Left renal cortex interstitium (tissue), 4 donors: ENCODE data around the gene TPCN1. TPM values are rescaled to one million over a fixed set of nuclear protein-coding genes. Genes with fewer than 3 reads are reported as not detected.

Experiments
- DNase-seq, 4 donors: peaks; one replicate each; pipeline ENCODE4 v3.0.0-alpha.2; 2013; ENCODE audit warnings: low read depth in 4 of 4, low spot score in 2 of 4, missing footprints in 1 of 4
- polyA plus RNA-seq, 4 donors: library from polyadenylated mRNA; unstranded; fragments of 120-200 nt; gene quantifications; one replicate each; pipeline ENCODE4 v1.2.1, GENCODE V29; 2013; ENCODE audit not compliant: insufficient read length in 4 of 4

TPCN1 gene
- polyA plus RNA-seq, 4 donors = 25.0 to 49.6 (median 37.6) TPM

- no peak for DNase-seq
Measured at GRCh38 chr12:113276946-113277500, 55.8 kb downstream of the TPCN1 start.

DNA sequence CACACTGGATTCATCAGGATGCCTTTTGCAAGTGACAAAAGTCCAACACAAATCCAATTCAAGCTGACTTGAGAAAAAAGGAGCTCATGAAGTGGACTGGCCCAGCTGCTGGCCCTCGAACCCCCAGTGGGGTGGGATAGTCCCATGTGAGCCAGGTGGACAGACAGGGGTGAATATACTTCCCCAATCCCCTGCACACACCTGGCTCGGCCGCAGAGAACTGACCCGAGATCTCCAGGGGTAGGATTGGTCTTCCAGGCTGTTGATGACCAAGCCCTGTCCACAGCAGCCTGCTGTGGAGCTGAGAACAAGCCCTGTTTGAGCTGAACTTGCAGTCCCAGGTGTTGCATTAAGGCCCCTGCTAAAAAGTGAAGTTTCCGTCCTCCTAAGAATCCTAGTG lies 56.2 kb downstream of the TPCN1 start:
- no peak for DNase-seq

GRCh38 chr12:113278141-113278540 lies 56.9 kb downstream of the TPCN1 start:
- no peak for DNase-seq

- DNase-seq = no peak
Measured at GRCh38 chr12:113278633-113279032, 57.4 kb downstream of the TPCN1 start.

DNA sequence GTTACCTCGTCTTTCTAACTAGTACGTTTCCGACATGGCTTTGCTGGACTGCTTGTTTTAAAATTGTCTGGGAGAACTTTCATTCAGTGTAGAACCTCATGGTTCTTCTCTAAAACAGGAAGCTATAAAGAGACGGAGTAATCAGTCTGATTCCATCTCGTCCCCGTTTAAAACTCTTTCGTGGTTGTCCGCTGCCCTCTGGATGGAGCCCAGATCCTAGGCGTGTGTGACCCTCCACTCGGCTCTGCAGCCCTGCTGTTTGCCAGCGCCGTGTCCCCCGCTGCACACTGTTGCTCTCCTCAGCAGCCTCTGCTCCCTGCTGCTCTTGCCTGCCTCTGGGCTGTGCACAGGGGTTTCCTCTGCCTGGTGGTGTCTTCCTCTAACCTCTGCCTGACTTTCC lies 63.5 kb downstream of the TPCN1 start:
- no peak for DNase-seq

DNA sequence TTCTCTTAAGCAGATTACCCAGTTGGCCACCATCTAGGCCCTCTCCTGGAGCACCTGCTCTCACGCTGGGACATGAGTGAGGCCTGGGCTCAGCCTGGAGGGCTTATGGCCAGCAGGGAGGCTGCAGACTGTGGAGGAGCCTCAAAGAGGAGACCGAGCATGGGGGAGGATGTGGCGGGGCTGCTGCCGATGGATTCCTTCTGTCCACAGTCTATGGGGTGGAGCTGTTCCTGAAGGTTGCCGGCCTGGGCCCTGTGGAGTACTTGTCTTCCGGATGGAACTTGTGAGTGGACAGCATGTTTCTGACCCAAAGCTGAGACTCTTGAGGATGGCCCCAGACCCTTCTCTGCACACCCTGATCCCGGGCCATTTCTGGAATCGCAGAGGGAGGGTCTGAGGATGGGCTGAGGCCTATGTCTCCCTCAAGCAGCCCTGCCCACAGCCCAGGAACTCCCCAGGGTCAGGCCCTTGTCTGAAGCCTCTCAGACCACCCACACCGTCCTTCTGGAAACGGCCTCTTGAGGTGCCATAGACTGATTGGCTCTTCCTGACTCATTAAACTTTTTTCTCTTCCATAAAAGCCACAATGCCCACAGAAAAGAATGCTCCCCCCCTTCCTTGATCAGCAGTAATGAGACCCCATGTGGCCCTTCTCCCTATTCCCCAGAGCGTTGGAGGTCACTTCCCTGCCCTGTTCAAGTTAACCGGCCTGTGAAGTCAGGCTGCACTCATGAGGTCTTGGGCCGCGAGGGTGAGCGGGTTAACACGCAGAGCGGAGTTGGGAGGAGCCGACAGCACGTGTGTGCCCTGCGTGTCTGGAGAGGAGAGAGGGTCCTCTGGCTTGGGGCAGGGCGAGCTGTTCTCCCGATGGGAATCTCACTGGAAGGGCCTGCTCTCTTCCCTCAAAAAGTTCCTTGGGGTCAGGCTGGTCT lies 64.7 kb downstream of the TPCN1 start:
- DNase-seq = no peak

DNA sequence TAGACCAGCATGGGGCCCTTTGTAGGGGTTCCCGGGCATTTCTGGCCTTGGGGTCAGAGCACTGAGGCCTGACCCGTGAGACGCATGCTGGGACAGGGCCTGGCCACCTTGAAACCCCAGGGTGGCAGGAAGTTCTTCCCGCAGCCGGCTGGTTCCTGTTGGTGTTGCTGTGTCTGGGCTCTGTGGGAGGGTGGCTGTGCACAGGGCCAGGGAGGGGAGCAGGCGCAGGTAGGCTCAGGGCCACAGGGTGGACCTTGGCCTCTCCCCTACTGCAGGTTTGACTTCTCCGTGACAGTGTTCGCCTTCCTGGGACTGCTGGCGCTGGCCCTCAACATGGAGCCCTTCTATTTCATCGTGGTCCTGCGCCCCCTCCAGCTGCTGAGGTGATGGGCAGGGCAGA lies 65.4 kb downstream of the TPCN1 start:
- no peak for DNase-seq

DNA sequence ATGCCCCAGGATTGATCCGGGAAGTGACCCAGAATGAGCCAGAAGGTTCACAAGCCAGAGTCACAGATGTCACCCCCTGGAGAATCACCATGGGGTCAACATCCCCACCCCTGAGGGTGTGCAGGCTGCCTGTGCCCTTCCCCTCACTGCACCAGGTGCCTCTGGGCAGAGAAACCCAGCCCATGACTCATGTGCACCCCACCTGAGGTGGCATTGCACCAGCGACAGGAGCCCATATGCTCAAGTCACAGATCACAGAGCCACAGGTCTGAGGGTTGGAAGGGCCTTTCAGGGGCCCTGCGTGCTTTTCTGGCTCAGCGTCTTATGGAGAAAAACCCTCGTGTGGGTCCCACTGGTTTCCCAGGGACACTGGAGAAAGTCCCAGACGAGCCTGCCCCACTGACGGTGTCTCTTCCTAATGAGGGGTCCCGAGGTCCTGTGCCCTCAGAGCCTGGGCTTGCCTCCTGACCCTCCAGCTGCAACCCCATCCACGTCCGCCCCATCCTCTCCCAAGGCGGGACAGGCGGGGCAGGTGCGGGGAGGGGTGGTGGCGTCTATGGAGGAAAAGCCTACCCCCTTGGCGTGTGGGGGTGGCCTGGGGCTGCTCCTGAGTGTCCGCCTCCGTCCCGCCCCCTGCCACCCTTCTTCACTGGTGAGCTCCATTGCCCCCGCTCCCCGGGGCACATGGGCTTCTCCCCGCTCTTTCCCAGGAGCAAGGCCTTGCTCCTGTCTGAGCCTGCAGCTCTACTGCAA lies 66.1 kb downstream of the TPCN1 start:
- DNase-seq = no peak

DNA sequence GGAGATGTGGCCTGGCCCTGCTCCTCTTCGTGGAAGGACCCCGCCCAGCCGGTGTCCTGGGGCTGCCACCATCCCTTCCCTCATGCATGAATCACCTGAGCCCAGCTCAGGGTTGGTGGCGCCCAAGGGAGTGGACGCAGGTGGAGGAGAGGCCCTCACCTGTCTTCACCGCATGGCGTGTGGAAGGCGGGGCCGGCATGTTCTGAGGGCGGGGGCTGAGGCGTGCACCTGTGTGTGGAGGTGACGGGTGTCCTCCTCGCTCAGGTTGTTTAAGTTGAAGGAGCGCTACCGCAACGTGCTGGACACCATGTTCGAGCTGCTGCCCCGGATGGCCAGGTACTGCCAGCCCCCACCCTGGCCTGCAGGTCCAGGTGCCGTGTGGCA lies 66.6 kb downstream of the TPCN1 start:
- DNase-seq = no peak

DNA sequence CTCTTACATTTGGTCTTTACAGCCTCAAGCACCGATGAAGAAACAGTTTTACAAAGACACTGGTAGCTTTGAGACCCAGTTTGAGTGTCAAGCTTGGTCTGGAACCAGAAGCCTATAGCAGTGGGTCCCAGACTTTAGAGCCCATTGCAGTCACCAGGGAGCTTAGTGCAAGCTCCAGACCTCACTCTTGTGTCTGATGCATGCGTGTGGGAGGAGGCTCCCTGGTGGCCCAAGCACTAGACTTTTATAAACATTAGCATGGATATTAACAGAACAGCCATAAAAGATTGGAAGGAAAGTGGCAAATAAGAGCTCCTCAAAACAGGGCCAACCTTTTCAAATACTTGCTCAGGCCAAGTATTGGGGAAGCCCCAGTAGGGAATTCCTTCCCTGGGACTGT lies 68.1 kb downstream of the TPCN1 start:
- no peak for DNase-seq

GRCh38 chr12:113290506-113290905 lies 69.2 kb downstream of the TPCN1 start:
- DNase-seq = no peak

DNA sequence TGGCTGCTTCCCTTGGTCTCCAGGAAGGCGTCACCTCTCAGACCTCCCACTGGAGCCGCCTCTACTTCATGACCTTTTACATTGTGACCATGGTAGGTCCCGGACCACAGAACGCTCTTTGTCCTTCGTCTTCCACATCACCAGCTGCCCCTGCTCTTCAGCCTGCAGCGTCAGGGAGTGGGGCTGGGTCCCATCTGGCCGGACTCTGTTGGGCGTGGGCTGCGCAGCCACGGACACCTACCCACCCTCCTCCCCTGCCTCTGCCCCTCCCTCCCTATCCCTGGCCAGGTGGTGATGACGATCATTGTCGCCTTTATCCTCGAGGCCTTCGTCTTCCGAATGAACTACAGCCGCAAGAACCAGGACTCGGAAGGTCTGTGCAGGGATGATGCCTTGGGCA lies 70.3 kb downstream of the TPCN1 start:
- no peak for DNase-seq

GRCh38 chr12:113292091-113292490 lies 70.8 kb downstream of the TPCN1 start:
- DNase-seq = no peak

DNA sequence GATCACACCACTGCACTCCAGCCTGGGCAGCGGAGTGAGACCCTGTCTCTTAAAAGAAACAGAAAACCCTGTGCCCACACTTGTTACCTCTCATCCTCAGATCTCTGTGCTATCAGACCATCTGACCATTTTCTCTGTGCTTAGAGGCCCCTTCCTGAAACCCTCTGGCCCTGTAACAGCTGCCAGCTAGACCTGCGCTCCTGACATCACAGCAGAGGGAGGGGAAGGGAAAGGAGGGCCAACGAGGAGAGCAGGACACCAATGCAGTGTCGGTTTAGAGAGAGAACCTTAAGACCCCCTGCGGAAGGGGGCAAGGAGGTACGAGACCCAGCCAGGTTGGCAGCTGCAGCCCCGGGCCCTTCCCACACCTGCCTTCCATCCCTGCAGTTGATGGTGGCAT lies 71.3 kb downstream of the TPCN1 start:
- no peak for DNase-seq

- no peak for DNase-seq
Measured at GRCh38 chr12:113293100-113293499, 71.8 kb downstream of the TPCN1 start.

GRCh38 chr12:113295886-113296556 lies 74.8 kb downstream of the TPCN1 start:
- DNase-seq = no peak

GRCh38 chr12:113296557-113297213 lies 75.4 kb downstream of the TPCN1 start:
- no peak for DNase-seq

DNA sequence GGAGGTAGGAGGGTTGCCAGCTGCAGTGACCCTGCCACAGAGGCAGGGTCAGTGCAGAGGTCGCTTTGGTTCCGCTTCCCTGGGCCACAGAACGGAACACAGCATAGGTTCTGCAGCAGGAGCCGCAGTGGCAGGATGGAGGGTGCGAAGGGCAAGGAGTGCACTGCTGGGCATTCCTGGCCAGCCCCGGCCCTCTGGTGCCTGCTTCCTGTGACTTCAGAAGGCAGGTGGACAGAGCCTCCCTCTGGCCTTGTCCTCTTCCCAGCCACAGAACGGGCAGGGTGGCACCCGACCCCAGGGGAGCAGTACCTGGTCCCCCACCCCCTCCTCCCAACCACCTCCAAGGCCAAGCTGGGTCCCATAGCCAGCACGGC lies 75.9 kb downstream of the TPCN1 start:
- DNase-seq = no peak

GRCh38 chr12:113297621-113298471 lies 76.6 kb downstream of the TPCN1 start:
- DNase-seq = no peak

DNA sequence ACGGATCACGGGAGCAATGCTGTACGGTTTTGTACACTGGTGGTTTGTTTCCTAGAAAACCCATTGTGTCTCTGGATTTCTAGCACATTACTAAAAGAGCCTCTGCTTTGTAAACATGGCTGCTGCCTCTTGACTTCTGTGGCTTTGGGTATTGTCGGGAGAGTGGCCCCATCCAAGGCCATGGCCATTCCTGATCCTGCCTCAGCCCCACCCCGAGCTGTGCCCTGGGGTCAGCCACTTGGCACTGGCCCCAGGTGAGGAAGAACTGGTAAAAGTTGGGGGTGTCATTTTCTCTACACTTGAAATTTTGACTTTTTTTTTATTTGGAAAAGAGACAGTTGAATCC lies 77.2 kb downstream of the TPCN1 start:
- no peak for DNase-seq
